ENCODE results near the gene ATG2B.

ATG2B gene

DNA sequence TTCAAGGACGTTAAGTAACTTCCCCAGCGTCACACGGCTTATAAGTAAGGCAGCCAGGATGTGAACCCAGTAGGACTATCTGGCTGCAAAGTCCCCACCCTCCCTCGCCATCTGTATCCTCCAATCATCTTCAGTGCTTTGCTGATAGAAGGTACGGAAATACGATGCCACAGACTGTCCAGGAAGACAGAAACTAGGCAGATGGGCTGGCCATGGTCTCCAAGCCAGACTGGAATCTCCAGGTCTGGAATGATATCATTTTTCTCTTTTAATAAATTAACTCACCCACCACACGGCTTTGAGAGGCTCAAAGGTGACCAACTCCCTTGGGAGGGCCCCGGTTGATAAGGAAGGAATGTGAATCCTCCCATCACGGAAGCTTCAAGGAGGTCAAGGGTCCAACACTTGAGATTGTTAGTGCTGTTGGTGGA lies 123.4 kb downstream of the ATG2B start:
- DNase-seq (ENCODE audit: low spot score in 2 of 2) (no peak), ATAC-seq (ENCODE audit: low read depth) (no peak)
- H3K4me3 Mint-ChIP-seq, result no peak overlapping the region
- no peak overlapping the region for H3K27ac Mint-ChIP-seq
- peaks cover 1% of the 10 kb centered on the region for H3K9me3 Mint-ChIP-seq
- H3K4me1 Mint-ChIP-seq, result no peaks in the 10 kb centered on the region
- peaks cover 3% of the 10 kb centered on the region for H3K27me3 Mint-ChIP-seq
- H3K36me3 Mint-ChIP-seq, result no peaks in the 10 kb centered on the region

DNA sequence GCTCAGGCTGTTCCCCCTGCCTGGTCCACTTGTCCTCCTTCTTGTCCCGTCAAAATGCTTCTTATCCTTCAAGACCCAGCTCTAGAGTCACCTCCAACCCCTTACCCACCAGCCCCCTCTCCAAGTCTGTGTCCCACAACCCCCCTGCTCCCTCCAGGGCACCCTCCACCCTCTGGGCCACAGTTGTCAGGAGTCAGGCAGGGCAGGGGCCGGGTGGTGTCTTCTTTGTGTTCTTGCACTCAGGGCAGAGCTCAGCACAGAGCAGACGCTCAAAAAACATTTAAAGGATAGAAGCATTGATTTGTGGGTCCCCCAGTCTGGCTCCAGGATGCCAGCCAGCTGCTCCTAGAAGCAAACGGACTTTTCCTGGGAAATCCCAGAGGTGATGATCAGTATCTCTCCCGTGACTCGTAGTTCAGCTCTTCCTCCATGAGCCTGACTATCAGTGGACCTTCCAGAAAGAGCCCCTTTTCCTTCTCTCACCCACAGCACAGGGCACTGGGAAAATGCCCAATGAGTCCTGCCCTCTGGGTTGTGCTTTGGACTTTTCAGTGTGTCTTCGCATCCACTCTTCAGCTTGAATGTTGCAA lies 124.4 kb downstream of the ATG2B start:
- DNase-seq (ENCODE audit: low spot score in 2 of 2) (no peak), ATAC-seq (ENCODE audit: low read depth) (no peak)
- H3K4me1 Mint-ChIP-seq, result no peaks in the 10 kb centered on the region
- H3K4me3 Mint-ChIP-seq, result no peak overlapping the region
- H3K27me3 Mint-ChIP-seq, result peaks cover 3% of the 10 kb centered on the region
- H3K36me3 Mint-ChIP-seq, result no peaks in the 10 kb centered on the region
- H3K9me3 Mint-ChIP-seq, result peaks cover 1% of the 10 kb centered on the region
- no peak overlapping the region for H3K27ac Mint-ChIP-seq

DNA sequence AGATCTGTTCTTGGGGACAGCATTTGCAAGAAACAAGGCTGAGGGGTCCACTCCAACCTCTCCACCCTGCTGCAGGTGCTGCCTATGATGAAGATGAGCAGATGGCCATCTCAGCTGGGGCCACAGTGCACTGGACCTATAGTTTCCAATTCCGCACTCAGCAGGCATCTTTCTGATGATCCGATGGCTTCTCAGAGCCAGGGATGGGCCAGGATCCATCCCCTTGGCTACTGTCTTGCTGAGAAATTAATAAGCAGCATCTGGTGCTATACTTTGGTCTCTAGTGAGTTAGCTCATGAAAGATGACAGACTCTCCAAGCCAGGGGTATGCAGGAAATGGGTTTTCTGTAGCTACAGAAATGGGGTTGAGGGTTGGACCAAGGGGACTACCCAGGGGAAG lies 125.5 kb downstream of the ATG2B start:
- Mint-ChIP-seq H3K4me3 (no peak overlapping the region), H3K27me3 (peaks cover 3% of the 10 kb centered on the region), H3K36me3 (no peaks in the 10 kb centered on the region), H3K9me3 (peaks cover 1% of the 10 kb centered on the region), H3K27ac (no peak overlapping the region), H3K4me1 (no peaks in the 10 kb centered on the region)
- no peak for ATAC-seq (ENCODE audit: low read depth)
- DNase-seq (ENCODE audit: low spot score in 2 of 2), result no peak

DNA sequence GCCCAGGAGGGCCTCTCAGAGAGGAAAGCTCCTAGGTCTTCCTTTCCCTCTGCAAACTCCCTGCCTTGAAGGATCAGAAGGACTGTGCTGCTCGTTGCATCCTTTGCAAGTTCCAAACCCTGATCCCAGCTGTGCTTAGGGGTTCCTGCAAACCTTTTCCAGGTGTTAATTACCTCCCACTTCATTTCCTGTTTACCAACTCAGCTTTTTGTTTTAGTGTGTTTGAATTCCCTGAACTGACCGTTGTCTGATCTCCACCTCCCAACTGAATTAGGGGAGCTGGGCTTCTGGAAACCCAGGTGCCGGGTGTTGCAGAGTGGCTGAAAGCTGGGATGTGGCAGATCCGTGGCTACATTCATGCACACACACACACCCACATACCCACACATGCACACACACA lies 127.7 kb downstream of the ATG2B start:
- peaks cover 5% of the 10 kb centered on the region for H3K27me3 Mint-ChIP-seq
- DNase-seq (ENCODE audit: low spot score in 2 of 2) (no peak), ATAC-seq (ENCODE audit: low read depth) (no peak)
- H3K27ac Mint-ChIP-seq, result no peak overlapping the region
- H3K36me3 Mint-ChIP-seq, result no peaks in the 10 kb centered on the region
- no peaks in the 10 kb centered on the region for H3K9me3 Mint-ChIP-seq
- no peaks in the 10 kb centered on the region for H3K4me1 Mint-ChIP-seq
- H3K4me3 Mint-ChIP-seq, result no peak overlapping the region

DNA sequence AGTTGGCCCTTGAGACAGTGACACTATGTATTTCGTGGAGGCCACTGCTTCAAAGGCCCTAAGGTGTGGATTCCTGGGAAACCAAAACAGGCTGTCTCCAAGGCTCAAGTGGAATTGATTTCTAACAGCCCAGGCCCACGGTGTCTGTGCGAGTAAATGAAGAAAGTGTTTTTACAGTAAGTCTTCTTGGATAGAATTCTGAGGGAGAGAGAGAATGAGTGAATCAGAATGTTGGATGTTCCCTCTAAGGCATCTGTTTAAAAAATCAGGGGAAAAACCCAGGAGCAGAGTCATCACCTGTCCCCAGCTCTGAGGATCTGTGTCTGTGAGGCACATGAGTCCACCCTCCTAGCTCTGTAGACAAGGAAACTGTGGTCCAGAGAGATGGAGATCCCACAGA lies 129.5 kb downstream of the ATG2B start:
- no peaks in the 10 kb centered on the region for H3K36me3 Mint-ChIP-seq
- no peak overlapping the region for H3K4me3 Mint-ChIP-seq
- H3K27ac Mint-ChIP-seq, result no peak overlapping the region
- peaks cover 3% of the 10 kb centered on the region for H3K27me3 Mint-ChIP-seq
- no peak for DNase-seq (ENCODE audit: low spot score in 2 of 2)
- H3K4me1 Mint-ChIP-seq, result no peaks in the 10 kb centered on the region
- H3K9me3 Mint-ChIP-seq, result no peaks in the 10 kb centered on the region
- no peak for ATAC-seq (ENCODE audit: low read depth)

DNA sequence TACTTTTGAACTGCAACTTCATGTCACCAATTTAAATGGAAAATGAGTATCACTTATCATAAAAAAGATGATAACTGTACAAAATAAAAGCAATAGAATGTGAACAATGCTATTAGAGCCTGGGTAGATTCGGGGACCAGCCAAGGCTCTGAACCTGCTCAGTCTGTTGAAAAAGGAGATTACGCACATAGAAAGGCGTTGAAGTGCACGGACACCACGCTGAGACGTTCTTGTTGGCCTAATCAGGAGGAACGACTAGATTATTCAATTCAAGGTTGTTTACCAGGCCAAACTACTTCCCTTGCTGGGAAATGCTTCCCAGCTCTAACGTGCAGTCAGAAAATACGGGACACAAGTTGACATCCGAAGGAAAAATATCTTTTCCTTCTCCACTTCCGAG lies 130.6 kb downstream of the ATG2B start:
- Mint-ChIP-seq H3K4me1 (no peaks in the 10 kb centered on the region), H3K9me3 (peaks cover 6% of the 10 kb centered on the region), H3K27me3 (peaks cover 4% of the 10 kb centered on the region), H3K4me3 (no peak overlapping the region), H3K27ac (no peak overlapping the region), H3K36me3 (peaks cover 1% of the 10 kb centered on the region)
- ATAC-seq (ENCODE audit: low read depth) (no peak), DNase-seq (ENCODE audit: low spot score in 2 of 2) (no peak)

DNA sequence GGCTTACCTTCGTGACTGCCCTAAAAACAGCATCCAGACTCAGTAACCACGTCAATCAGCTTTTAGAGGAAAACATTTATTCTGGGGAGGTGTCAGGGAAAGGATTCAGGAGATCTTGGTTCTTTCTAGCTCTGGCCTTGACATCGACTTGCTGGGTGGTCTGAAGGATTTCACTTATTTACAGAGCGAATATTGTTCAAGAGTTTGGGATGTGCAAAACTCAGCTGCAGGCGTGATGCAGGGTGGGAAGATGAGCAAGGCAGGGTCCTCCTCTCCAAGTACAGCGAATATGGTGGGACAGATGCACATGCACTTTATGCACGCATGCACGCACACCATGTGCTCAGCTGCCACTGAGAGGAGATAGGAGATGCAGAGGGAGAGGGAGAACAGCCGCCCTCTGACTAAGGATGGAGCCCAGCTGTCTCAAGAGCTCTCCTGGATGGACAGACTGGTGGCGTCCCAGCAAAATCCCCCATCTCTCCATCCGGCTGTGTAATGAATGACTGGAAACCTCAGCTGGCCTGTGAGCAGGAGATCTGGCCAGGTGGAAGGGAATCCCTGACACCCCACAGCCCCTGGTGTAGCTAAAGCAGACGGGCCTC lies 131.5 kb downstream of the ATG2B start:
- H3K27ac Mint-ChIP-seq, result no peak overlapping the region
- H3K36me3 Mint-ChIP-seq, result peaks cover 1% of the 10 kb centered on the region
- H3K27me3 Mint-ChIP-seq, result peaks cover 6% of the 10 kb centered on the region
- no peak overlapping the region for H3K4me3 Mint-ChIP-seq
- DNase-seq (ENCODE audit: low spot score in 2 of 2) (no peak), ATAC-seq (ENCODE audit: low read depth) (no peak)
- no peaks in the 10 kb centered on the region for H3K4me1 Mint-ChIP-seq
- peaks cover 8% of the 10 kb centered on the region for H3K9me3 Mint-ChIP-seq

DNA sequence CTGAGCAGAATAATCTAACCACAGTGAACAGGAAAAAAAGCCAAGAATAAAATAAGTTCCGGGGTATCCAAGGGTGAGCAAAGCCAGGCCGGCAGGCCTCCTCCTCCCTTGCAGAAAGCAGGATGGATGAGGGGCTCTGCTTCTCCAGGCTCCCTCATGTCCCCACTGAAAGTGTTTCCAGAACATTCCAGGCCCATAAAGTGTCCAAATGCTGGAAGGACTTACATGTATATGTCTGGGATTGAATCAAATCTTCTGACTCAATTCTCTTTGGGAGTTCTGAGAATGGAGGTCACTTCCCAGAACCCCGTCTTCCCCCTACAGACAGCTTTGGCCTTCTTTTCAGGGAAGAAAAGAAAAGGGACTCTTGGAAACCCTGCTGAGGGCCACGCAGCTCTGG lies 132.1 kb downstream of the ATG2B start:
- peaks cover 8% of the 10 kb centered on the region for H3K9me3 Mint-ChIP-seq
- H3K4me1 Mint-ChIP-seq, result no peaks in the 10 kb centered on the region
- H3K36me3 Mint-ChIP-seq, result peaks cover 1% of the 10 kb centered on the region
- H3K27me3 Mint-ChIP-seq, result peaks cover 6% of the 10 kb centered on the region
- H3K27ac Mint-ChIP-seq, result no peak overlapping the region
- ATAC-seq (ENCODE audit: low read depth), result no peak
- DNase-seq (ENCODE audit: low spot score in 2 of 2), result no peak
- H3K4me3 Mint-ChIP-seq, result no peak overlapping the region

DNA sequence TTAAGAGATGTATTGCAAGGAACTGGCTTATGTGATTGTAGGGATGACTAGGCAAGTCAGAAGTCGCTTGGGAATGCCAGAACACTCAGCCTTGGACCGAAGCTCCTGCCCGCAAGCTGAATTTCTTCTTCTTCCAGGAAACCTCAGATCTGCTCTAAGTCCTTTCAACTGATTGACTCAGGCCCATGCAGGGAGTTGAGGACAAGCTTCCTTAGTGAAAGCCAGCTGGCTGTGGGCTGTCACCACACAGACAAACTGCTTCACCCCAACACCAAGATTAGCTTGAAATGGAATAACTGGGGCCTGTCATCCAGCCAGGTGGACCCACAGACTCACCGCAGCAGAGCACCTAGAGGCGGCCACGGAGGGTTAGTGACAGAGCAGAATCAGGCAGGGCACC lies 133.8 kb downstream of the ATG2B start:
- Mint-ChIP-seq H3K27me3 (peaks cover 9% of the 10 kb centered on the region), H3K4me3 (no peak overlapping the region), H3K36me3 (peaks cover 1% of the 10 kb centered on the region), H3K4me1 (no peaks in the 10 kb centered on the region), H3K27ac (no peak overlapping the region), H3K9me3 (peaks cover 8% of the 10 kb centered on the region)
- DNase-seq (ENCODE audit: low spot score in 2 of 2) (no peak), ATAC-seq (ENCODE audit: low read depth) (no peak)

Data from memory B cell (primary cell).